Prostate gland (tissue), 2 donors: ENCODE data around the gene KANK2. TPM values are rescaled to one million over a fixed set of nuclear protein-coding genes. Genes with fewer than 3 reads are reported as not detected.
A peak's percentile ranks its signal among the peaks of the same experiment; 100 is the strongest.
"Not testable (repeated sequence)": the region's sequence is repeated elsewhere in the genome, so short reads cannot be mapped to it uniquely, and the experiment has no call there.

ENCODE experiments used
- DNase-seq: peaks from one replicate; pipeline ENCODE4 v3.0.0-alpha.2; 2019; ENCODE audit warnings: low spot score
- H3K27ac ChIP-seq, 2 donors: fragments of 200-600 bp; sonication (generic); 2 replicates each; pipeline ENCODE4 v1.5.1; 2017 to 2019
- H3K27me3 ChIP-seq: fragments of 200-600 bp; sonication (generic); replicated peaks from 2 replicates; pipeline ENCODE4 v1.5.1; 2019; ENCODE audit not compliant: insufficient read depth
- H3K36me3 ChIP-seq, 2 donors: fragments of 200-600 bp; sonication (generic); 1 replicate in 1 of 2; 2 replicates in 1 of 2; pipeline versions ENCODE4 v1.5.1 to v1.8.1; 2017 to 2019
- H3K4me1 ChIP-seq: fragments of 200-600 bp; sonication (generic); replicated peaks from 2 replicates; pipeline ENCODE4 v1.5.1; 2019
- H3K4me3 ChIP-seq, 2 donors: fragments of 200-600 bp; sonication (generic); 2 replicates each; pipeline ENCODE4 v1.5.1; 2017 to 2019
- H3K9me3 ChIP-seq: fragments of 200-600 bp; sonication (generic); 2 replicates; pipeline ENCODE4 v1.5.1; 2017
- POLR2A ChIP-seq: fragments of 450-650 bp; IDR thresholded peaks from one replicate; pipeline ENCODE4 v1.6.1; 2016; ENCODE audit warnings: antibody characterized with exemption, mild to moderate bottlenecking
- POLR2AphosphoS5 ChIP-seq: sonication (generic); formaldehyde crosslinking; IDR thresholded peaks from one replicate; pipeline ENCODE4 v1.6.1; 2017; ENCODE audit warnings: antibody characterized with exemption
- WGBS: methylation state at CpG from one replicate; pipeline ENCODE4 v1.1.5; 2018; 5-methylcytosine and 5-hydroxymethylcytosine counted together
- intact Hi-C: fragments of 100-400 bp; cut with DNase I; formaldehyde crosslinking; loops from one replicate; pipeline ENCODE4 v1.14.2; 2022
- total RNA-seq, 2 donors: library from RNA; depleted of rRNA; stranded (reverse); fragments of >200 nt; gene quantifications; one replicate each; pipeline ENCODE4 v1.1.0, GENCODE V29; 2016
- TF ChIP-seq, protein P1 (sequence below), 4 experiments: fragments of 200-600 bp in 2 of 4; fragments of 450-650 bp in 2 of 4; sonication (generic) in 2 of 4; IDR thresholded peaks; 1 replicate in 3 of 4; 2 replicates in 1 of 4; pipeline ENCODE4 v1.5.1; 2016 to 2019; ENCODE audit warnings: antibody characterized with exemption in 4 of 4, mild to moderate bottlenecking in 2 of 4, moderate library complexity in 2 of 4

KANK2 gene
- total RNA-seq, 2 donors from 2014 or later, result 150 to 370 TPM

DNA sequence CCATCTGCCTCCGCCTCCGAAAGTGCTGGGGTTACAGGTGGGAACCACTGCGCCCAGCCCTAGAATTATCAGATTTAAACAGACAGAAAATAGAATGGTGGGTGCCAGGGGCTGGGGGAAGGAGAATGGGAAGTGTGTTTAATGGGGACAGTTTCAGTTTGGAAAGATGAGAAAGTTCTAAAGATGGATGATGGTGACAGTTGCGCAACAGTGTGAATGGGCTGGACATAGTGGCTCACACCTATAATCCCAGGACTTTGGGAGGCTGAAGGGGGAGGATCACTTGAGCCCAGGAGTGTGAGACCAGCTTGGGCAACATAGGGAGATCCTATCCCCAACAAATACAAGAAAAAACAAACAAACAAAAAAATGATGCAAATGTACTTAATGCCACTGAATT is 15.9 kb downstream of the KANK2 start:
- Histone ChIP-seq H3K27ac (no peak overlapping the region), H3K36me3 (peaks cover 0 to 2% of the 10 kb centered on the region in 2 donors), H3K4me3 (no peak overlapping the region), H3K9me3 (no peaks in the 10 kb centered on the region), H3K4me1 (no peaks in the 10 kb centered on the region), H3K27me3 (no peaks in the 10 kb centered on the region)
- no peak for DNase-seq
- intact Hi-C loops, result no loop called here
- no peak for TF ChIP-seq POLR2AphosphoS5
- TF ChIP-seq POLR2A, result no peak
- TF ChIP-seq, protein P1, sequence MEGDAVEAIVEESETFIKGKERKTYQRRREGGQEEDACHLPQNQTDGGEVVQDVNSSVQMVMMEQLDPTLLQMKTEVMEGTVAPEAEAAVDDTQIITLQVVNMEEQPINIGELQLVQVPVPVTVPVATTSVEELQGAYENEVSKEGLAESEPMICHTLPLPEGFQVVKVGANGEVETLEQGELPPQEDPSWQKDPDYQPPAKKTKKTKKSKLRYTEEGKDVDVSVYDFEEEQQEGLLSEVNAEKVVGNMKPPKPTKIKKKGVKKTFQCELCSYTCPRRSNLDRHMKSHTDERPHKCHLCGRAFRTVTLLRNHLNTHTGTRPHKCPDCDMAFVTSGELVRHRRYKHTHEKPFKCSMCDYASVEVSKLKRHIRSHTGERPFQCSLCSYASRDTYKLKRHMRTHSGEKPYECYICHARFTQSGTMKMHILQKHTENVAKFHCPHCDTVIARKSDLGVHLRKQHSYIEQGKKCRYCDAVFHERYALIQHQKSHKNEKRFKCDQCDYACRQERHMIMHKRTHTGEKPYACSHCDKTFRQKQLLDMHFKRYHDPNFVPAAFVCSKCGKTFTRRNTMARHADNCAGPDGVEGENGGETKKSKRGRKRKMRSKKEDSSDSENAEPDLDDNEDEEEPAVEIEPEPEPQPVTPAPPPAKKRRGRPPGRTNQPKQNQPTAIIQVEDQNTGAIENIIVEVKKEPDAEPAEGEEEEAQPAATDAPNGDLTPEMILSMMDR (IDR thresholded peaks at IDR 0.05), result no peak
- 84% methylated on average over 4 of the region's 4 CpGs for WGBS

DNA sequence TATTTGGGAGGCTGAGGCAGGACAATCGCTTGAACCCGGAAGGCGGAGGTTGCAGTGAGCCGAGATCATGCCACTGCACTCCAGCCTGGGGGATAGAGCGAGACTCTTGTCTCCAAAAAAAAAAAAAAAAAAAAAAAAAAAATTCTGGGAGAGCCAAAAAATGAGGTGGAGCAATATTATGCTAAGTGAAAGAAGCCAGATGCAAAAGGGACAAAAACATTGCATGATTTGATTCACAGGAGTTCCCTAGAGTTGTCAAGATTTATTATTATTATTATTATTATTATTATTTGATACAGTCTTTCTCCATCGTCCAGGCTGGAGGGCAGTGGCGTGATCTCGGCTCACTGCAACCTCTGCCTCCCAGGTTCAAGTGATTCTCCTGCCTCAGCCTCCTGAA is 16.4 kb downstream of the KANK2 start:
- WGBS, result 80% methylated on average over 8 of the region's 8 CpGs
- H3K9me3 ChIP-seq, intact Hi-C loops, H3K27me3 ChIP-seq, DNase-seq, H3K36me3 ChIP-seq, H3K4me3 ChIP-seq, H3K4me1 ChIP-seq: not testable (repeated sequence)
- H3K27ac ChIP-seq, result peak overlapping the region in 1 of 2 donors; percentile 36

DNA sequence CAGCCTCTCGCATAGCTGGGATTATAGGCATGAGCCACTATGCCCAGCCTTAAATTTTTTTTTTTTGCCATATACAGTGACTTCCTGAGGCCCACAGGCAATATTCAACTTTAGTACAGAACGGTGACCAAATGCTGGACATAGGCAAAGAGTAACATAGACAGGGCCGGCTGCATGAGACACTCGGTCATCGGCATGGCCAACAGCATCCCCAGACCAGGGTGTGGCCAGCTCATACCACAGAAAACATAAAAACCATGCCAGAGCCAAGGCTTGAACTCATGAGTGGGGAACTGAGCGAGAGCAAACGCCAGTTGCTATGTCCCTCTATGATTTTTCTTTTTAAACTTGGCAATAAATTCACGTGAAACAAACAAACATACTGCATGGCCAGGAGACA is 17.0 kb downstream of the KANK2 start:
- TF ChIP-seq, protein P1 (IDR thresholded peaks at IDR 0.05), result no peak
- TF ChIP-seq POLR2A (no peak), POLR2AphosphoS5 (no peak)
- peak overlapping the region; percentile 23 to 36 for H3K27ac ChIP-seq

DNA sequence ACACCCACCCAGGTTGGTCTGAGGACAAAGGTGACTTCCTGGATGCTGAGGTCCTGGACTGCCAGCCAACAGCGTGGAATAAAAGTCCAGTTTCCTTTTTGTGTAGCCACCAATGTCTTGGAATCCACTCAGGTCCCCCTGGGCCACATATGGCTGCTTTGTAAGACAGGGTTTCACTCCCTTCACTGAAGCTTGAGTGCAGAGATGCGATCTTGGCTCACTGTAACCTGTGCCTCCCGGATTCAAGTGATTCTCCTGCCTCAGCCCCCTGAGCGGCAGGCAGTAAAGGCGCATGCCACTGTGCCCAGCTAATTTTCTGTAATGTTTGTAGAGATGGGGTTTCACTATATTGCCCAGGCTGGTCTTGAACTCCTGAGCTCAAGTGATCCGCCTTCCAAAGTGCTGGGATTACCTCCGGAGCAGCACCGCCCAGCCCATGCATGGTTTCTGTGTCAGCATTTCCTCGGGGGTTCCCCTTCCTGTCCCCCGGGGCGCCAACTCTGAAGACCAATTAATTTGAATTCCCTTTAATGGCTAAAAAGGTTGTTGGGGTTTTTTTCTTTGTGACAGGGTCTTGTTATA is 17.5 kb downstream of the KANK2 start:
- DNase-seq, result no peak
- Histone ChIP-seq H3K36me3 (peaks cover 0 to 11% of the 10 kb centered on the region in 2 donors), H3K4me1 (no peaks in the 10 kb centered on the region), H3K9me3 (no peaks in the 10 kb centered on the region), H3K27me3 (no peaks in the 10 kb centered on the region), H3K27ac (peak overlapping the region; percentile 23 to 36), H3K4me3 (no peak overlapping the region)
- WGBS, result 66% methylated on average over 11 of the region's 11 CpGs
- TF ChIP-seq, protein P1 (IDR thresholded peaks at IDR 0.05), result no peak
- no peak for TF ChIP-seq POLR2A
- intact Hi-C loops, result no loop called here

More for the DNA sequence above, 17.0 kb downstream of the KANK2 start:
- Histone ChIP-seq H3K27me3 (no peaks in the 10 kb centered on the region), H3K9me3 (no peaks in the 10 kb centered on the region), H3K36me3 (peaks cover 0 to 11% of the 10 kb centered on the region in 2 donors), H3K4me1 (no peaks in the 10 kb centered on the region), H3K4me3 (no peak overlapping the region)
- DNase-seq, result no peak
- intact Hi-C loops, result no loop called here
- WGBS, result 58% methylated on average over 8 of the region's 8 CpGs

DNA sequence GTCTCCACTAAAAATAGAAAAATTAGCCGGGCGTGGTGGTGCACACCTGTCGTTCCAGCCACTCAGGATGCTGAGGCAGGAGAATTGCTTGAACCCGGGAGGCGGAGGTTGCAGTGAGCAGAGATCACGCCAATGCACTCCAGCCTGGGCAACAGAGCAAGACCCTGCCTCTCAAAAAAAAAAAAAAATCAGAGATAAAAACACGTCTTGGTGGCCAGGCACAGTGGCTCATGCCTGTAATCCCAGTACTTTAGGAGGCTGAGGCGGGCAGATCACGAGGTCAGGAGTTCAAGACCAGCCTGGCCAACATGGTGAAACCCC is 18.2 kb downstream of the KANK2 start:
- intact Hi-C loops, H3K27me3 ChIP-seq, H3K4me1 ChIP-seq, DNase-seq, H3K4me3 ChIP-seq, H3K9me3 ChIP-seq: not testable (repeated sequence)
- 89% methylated on average over 9 of the region's 9 CpGs for WGBS
- peak overlapping the region in 1 of 2 donors; percentile 29 for H3K27ac ChIP-seq
- peaks cover 0 to 11% of the 10 kb centered on the region in 2 donors for H3K36me3 ChIP-seq

DNA sequence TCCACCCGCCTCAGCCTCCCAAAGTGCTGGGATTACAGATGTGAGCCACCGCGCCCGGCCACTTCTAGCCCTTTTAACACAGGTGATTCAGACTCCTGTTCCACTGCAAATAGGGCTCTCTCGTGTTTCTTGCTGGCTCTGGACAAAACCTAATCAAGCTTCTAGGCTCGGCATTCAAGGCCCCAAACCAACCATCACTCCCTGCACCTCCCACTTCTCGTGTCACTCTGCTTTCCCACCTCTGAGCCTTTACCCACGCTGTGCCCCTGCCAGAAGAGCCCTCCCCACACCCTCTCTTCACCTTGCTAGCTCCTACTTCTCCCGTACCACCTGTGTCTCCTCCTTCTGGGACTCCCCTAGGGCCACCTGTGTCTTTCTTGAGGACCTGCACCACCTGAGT is 19.8 kb downstream of the KANK2 start:
- Histone ChIP-seq H3K4me3 (no peak overlapping the region), H3K36me3 (peaks cover 0 to 11% of the 10 kb centered on the region in 2 donors), H3K9me3 (no peaks in the 10 kb centered on the region), H3K27ac (no peak overlapping the region), H3K4me1 (no peaks in the 10 kb centered on the region), H3K27me3 (no peaks in the 10 kb centered on the region)
- DNase-seq, result no peak
- intact Hi-C loops, result no loop called here
- TF ChIP-seq POLR2A (no peak), POLR2AphosphoS5 (no peak)
- TF ChIP-seq, protein P1 (IDR thresholded peaks at IDR 0.05), result no peak
- 88% methylated on average over 9 of the region's 9 CpGs for WGBS
